Measurements from ENCODE around the gene SP9. TPM values are rescaled to one million over a fixed set of nuclear protein-coding genes. Genes with fewer than 3 reads are reported as not detected.

Gene SP9
- polyA plus RNA-seq, 2 of the 4 experiments (the other 2 are of a cell fraction) = 3.3 to 3.8 TPM

GRCh38 chr2:174328114-174328960 is 6.4 kb upstream of the SP9 start:
- ChIA-PET CTCF (interaction anchor here (0.9 to 3.9 kb wide), 3 partner anchors 9 to 252 kb away, joined by 3 to 14 read pairs (median 4); no protein-coding TSS in a partner anchor), POLR2A (interaction anchor here (1.7 kb wide), 1 partner anchor 80 kb away, joined by 8 read pairs; the partner anchor contains the start of gene OLA1)
- FAIRE-seq (no peak), DNase-seq (ENCODE audit: low read depth in 1 of 2, low spot score in 1 of 2) (peak in 1 of 2 experiments; percentile 69), ATAC-seq (peak; percentile 31 to 41; a peak in 5 of 6 replicates)
- H3K4me3 ChIP-seq = peak overlapping the region; percentile 37
- TF ChIP-seq HES2 (IDR thresholded peaks at IDR 0.05) = no peak
- no peak for TF ChIP-seq BHLHE40 (IDR thresholded peaks at IDR 0.05; ENCODE audit: low read depth, low read length)
- peak; percentile 31 for TF ChIP-seq MAX (IDR thresholded peaks at IDR 0.05)
- TF ChIP-seq BCL3 (IDR thresholded peaks at IDR 0.05) = no peak
- no peak for TF ChIP-seq FOSL2 (IDR thresholded peaks at IDR 0.05)
- no peak for TF ChIP-seq FOSL2 (CRISPR knock-in tag; IDR thresholded peaks at IDR 0.05)
- no peak for TF ChIP-seq NPAS2 (CRISPR knock-in tag; IDR thresholded peaks at IDR 0.05; ENCODE audit: borderline replicate concordance)
- no peak for TF ChIP-seq REST (IDR thresholded peaks at IDR 0.05)
- TF ChIP-seq GATA3 (IDR thresholded peaks at IDR 0.05; ENCODE audit: borderline replicate concordance) = peak; percentile 37; the same call in 1 of the 2 replicates
- peak in 1 of 2 experiments; percentile 23; a peak in 1 of 5 replicates for TF ChIP-seq JUN (IDR thresholded peaks at IDR 0.05)
- no peak for TF ChIP-seq SREBF2 (IDR thresholded peaks at IDR 0.05)
- no peak for TF ChIP-seq RFX5 (IDR thresholded peaks at IDR 0.05)
- H3K4me2 ChIP-seq = peak overlapping the region; percentile 71
- 45% methylated on average over 27 of the region's 44 CpGs for WGBS (ENCODE audit: missing lambda C conversion rate)
- H3K4me1 ChIP-seq = peaks cover 27% of the 10 kb centered on the region
- peak overlapping the region; percentile 72 to 82 for H3K27ac ChIP-seq
- no peaks in the 10 kb centered on the region for H3K9me3 ChIP-seq

GRCh38 chr2:174328961-174329715 is 5.6 kb upstream of the SP9 start:
- Histone ChIP-seq H3K27ac (peak overlapping the region; percentile 72 to 82), H3K4me2 (peak overlapping the region; percentile 71), H3K4me3 (peak overlapping the region; percentile 37), H3K9me3 (no peaks in the 10 kb centered on the region), H3K4me1 (peaks cover 35% of the 10 kb centered on the region)
- POLR2A ChIA-PET = interaction anchor here (1.7 kb wide), 1 partner anchor 81 kb away, joined by 8 read pairs; the partner anchor contains the start of gene OLA1
- TF ChIP-seq JUNB (IDR thresholded peaks at IDR 0.05) = no peak
- TF ChIP-seq GATA3 (IDR thresholded peaks at IDR 0.05; ENCODE audit: borderline replicate concordance) = 0 out of 2 replicates have a peak, but pooled peaks have one; percentile 2
- CTCF ChIA-PET = interaction anchor here (0.9 to 3.9 kb wide), 3 partner anchors 8 to 252 kb away, joined by 3 to 14 read pairs (median 4); no protein-coding TSS in a partner anchor
- DNase-seq (ENCODE audit: low read depth in 1 of 2, low spot score in 1 of 2) (no peak), FAIRE-seq (no peak), ATAC-seq (peak in 1 of 2 experiments; percentile 3; a peak in 3 of 6 replicates)
- WGBS (ENCODE audit: missing lambda C conversion rate) = 54% methylated on average over 16 of the region's 16 CpGs
